Right forelimb (tissue), 1 donor: ENCODE data around the gene NAPEPLD.
"Not testable (repeated sequence)": the region's sequence is repeated elsewhere in the genome, so short reads cannot be mapped to it uniquely, and the experiment has no call there.

Experiments used
- DNase-seq: peaks from one replicate; pipeline ENCODE4 v3.0.0-alpha.2; 2018

Gene NAPEPLD

DNA sequence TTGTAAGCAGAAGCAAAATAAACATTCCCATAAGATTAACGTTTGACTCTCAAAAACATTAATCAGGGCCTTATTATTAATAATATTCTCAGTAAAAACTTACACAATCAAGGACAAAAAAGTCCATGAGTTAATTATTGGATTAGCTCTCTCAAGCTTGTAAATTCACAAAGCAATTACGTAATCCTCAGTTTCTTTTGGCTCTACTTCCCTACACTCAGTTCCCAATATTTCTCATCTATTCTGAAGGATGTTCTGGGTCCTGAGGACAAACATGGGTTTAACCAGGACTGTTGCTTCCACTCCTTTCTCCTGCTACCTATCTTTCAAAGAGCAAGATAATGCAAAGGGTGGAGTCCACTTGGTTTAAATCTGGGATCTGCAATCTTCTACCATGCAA, 89.4 kb downstream of the NAPEPLD start:
- DNase-seq, result no peak

GRCh38 chr7:103058122-103058521, 90.8 kb downstream of the NAPEPLD start:
- no peak for DNase-seq

DNA sequence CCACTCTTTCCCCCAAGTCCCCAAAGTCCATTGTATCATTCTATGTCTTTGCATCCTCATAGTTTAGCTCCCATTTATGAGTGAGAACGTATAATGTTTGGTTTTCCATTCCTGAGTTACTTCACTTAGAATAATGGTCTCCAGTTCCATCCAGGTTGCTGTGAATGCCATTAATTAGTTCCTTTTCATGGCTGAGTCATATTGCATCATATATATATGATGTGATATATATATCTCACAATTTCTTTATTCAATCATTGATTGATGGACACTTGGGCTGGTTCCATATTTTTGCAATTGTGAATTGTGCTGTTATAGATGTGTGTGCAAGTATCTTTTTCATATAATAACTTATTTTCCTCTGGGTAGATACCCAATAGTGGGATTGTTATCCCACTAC, 92.9 kb downstream of the NAPEPLD start:
- not testable (repeated sequence) for DNase-seq

GRCh38 chr7:103051519-103051918, 97.4 kb downstream of the NAPEPLD start:
- no peak for DNase-seq
